Vagina (tissue), 2 donors: Measurements from ENCODE around the gene C2orf74. TPM values are rescaled to one million over a fixed set of nuclear protein-coding genes. Genes with fewer than 3 reads are reported as not detected.
"Not testable (repeated sequence)": the region's sequence is repeated elsewhere in the genome, so short reads cannot be mapped to it uniquely, and the experiment has no call there.

Experiments used
- DNase-seq, 2 donors: peaks; one replicate each; pipeline ENCODE4 v3.0.0-alpha.2; 2017; ENCODE audit errors: extremely low spot score in 2 of 2
- H3K27ac ChIP-seq: fragments of 200-600 bp; sonication (generic); one replicate; pipeline ENCODE4 v1.5.1; 2019
- H3K27me3 ChIP-seq: fragments of 200-600 bp; sonication (generic); one replicate; pipeline ENCODE4 v1.5.1; 2019
- H3K36me3 ChIP-seq, 2 donors: fragments of 200-600 bp; sonication (generic); one replicate each; pipeline ENCODE4 v1.5.1; 2017 to 2019
- H3K4me1 ChIP-seq: fragments of 200-600 bp; sonication (generic); one replicate; pipeline ENCODE4 v1.5.1; 2019
- H3K4me3 ChIP-seq, 2 donors: fragments of 200-600 bp; sonication (generic); 1 replicate in 1 of 2; 2 replicates in 1 of 2; pipeline ENCODE4 v1.5.1; 2016 to 2019
- H3K9me3 ChIP-seq: fragments of 200-600 bp; sonication (generic); one replicate; pipeline ENCODE4 v1.5.1; 2019
- CTCF ChIP-seq, 3 experiments: fragments of 450-650 bp in 2 of 3; fragments of 200-600 bp in 1 of 3; sonication (generic) in 1 of 3; IDR thresholded peaks; one replicate each; pipeline ENCODE4 v1.5.1; 2017 to 2019; ENCODE audit warnings: antibody characterized with exemption in 3 of 3, mild to moderate bottlenecking in 2 of 3, moderate library complexity in 2 of 3
- POLR2A ChIP-seq, 2 donors: fragments of 450-650 bp; IDR thresholded peaks; one replicate each; pipeline ENCODE4 v1.6.1; 2017; ENCODE audit warnings: antibody characterized with exemption in 2 of 2, mild to moderate bottlenecking in 2 of 2, moderate library complexity in 2 of 2
- POLR2AphosphoS5 ChIP-seq, 2 donors: sonication (generic); formaldehyde crosslinking; IDR thresholded peaks; one replicate each; pipeline ENCODE4 v1.9.0; 2017; ENCODE audit warnings: antibody characterized with exemption in 2 of 2, mild to moderate bottlenecking in 2 of 2, low read depth in 1 of 2; ENCODE audit not compliant: insufficient read depth in 1 of 2
- intact Hi-C: fragments of 100-400 bp; cut with DNase I; formaldehyde crosslinking; loops from one replicate; pipeline ENCODE4 v1.15.1; 2023
- total RNA-seq: library from RNA; depleted of rRNA; stranded (reverse); fragments of >200 nt; gene quantifications from one replicate; pipeline ENCODE4 v1.2.3, GENCODE V29; 2016

Gene C2orf74
- total RNA-seq, 1 donor from 2014 or later, result 8.8 TPM

GRCh38 chr2:61125798-61126197 is 36.2 kb upstream of the C2orf74 start:
- intact Hi-C loops, result no loop called here
- TF ChIP-seq CTCF (IDR thresholded peaks at IDR 0.05), result no peak
- no peak for TF ChIP-seq POLR2A (IDR thresholded peaks at IDR 0.05)
- no peak for TF ChIP-seq POLR2AphosphoS5 (IDR thresholded peaks at IDR 0.05; ENCODE audit: insufficient read depth in 1 of 2, low read depth in 1 of 2)

GRCh38 chr2:61128122-61128521 is 33.9 kb upstream of the C2orf74 start:
- DNase-seq, H3K4me1 ChIP-seq, intact Hi-C loops, H3K36me3 ChIP-seq, H3K27ac ChIP-seq, H3K9me3 ChIP-seq, H3K27me3 ChIP-seq, H3K4me3 ChIP-seq: not testable (repeated sequence)

More at GRCh38 chr2:61125798-61126197, 36.2 kb upstream of the C2orf74 start:
- H3K9me3 ChIP-seq, result no peaks in the 10 kb centered on the region
- no peaks in the 10 kb centered on the region for H3K27me3 ChIP-seq
- no peak overlapping the region for H3K4me3 ChIP-seq
- no peaks in the 10 kb centered on the region for H3K4me1 ChIP-seq
- DNase-seq, result no peak
- no peak overlapping the region for H3K27ac ChIP-seq
- no peaks in the 10 kb centered on the region for H3K36me3 ChIP-seq

GRCh38 chr2:61134141-61134540 is 27.8 kb upstream of the C2orf74 start:
- Histone ChIP-seq H3K27ac (no peak overlapping the region), H3K9me3 (no peaks in the 10 kb centered on the region), H3K4me1 (no peaks in the 10 kb centered on the region), H3K4me3 (no peak overlapping the region), H3K36me3 (no peaks in the 10 kb centered on the region), H3K27me3 (no peaks in the 10 kb centered on the region)
- DNase-seq, result no peak
- TF ChIP-seq POLR2AphosphoS5 (IDR thresholded peaks at IDR 0.05; ENCODE audit: insufficient read depth in 1 of 2, low read depth in 1 of 2), result no peak
- no peak for TF ChIP-seq CTCF (IDR thresholded peaks at IDR 0.05)
- intact Hi-C loops, result no loop called here

- Histone ChIP-seq H3K27me3 (no peaks in the 10 kb centered on the region), H3K36me3 (no peaks in the 10 kb centered on the region)
- DNase-seq, result no peak
These were observed 26.5 kb upstream of the C2orf74 start for GRCh38 chr2:61135510-61135909.

GRCh38 chr2:61138859-61139258 is 23.1 kb upstream of the C2orf74 start:
- DNase-seq, result no peak
- Histone ChIP-seq H3K4me1 (no peaks in the 10 kb centered on the region), H3K4me3 (no peak overlapping the region), H3K9me3 (no peaks in the 10 kb centered on the region), H3K27ac (no peak overlapping the region), H3K36me3 (no peaks in the 10 kb centered on the region), H3K27me3 (no peaks in the 10 kb centered on the region)
- TF ChIP-seq POLR2A (IDR thresholded peaks at IDR 0.05), result no peak
- no peak for TF ChIP-seq POLR2AphosphoS5 (IDR thresholded peaks at IDR 0.05; ENCODE audit: insufficient read depth in 1 of 2, low read depth in 1 of 2)
- TF ChIP-seq CTCF (IDR thresholded peaks at IDR 0.05), result no peak
- intact Hi-C loops, result no loop called here

More at GRCh38 chr2:61135510-61135909, 26.5 kb upstream of the C2orf74 start:
- Histone ChIP-seq H3K4me1 (no peaks in the 10 kb centered on the region), H3K4me3 (no peak overlapping the region), H3K27ac (no peak overlapping the region), H3K9me3 (no peaks in the 10 kb centered on the region)
- intact Hi-C loops, result no loop called here
- TF ChIP-seq POLR2A (IDR thresholded peaks at IDR 0.05) (no peak), CTCF (IDR thresholded peaks at IDR 0.05) (peak in 1 of 3 experiments; percentile 22)

GRCh38 chr2:61141151-61141550 is 20.8 kb upstream of the C2orf74 start:
- TF ChIP-seq POLR2AphosphoS5 (IDR thresholded peaks at IDR 0.05; ENCODE audit: insufficient read depth in 1 of 2, low read depth in 1 of 2) (no peak), CTCF (IDR thresholded peaks at IDR 0.05) (no peak), POLR2A (IDR thresholded peaks at IDR 0.05) (no peak)
- H3K36me3 ChIP-seq, result no peaks in the 10 kb centered on the region
- intact Hi-C loops, result no loop called here
- no peaks in the 10 kb centered on the region for H3K27me3 ChIP-seq
- no peak overlapping the region for H3K27ac ChIP-seq
- peaks cover 9% of the 10 kb centered on the region for H3K4me1 ChIP-seq
- DNase-seq, result no peak
- H3K9me3 ChIP-seq, result no peaks in the 10 kb centered on the region
- no peak overlapping the region for H3K4me3 ChIP-seq
